NT2/D1 (cell line): Measurements from ENCODE around the gene FBXW8.

Experiments used
- DNase-seq: peaks from one replicate; pipeline ENCODE4 v3.0.0-alpha.2; 2011; ENCODE audit warnings: low read depth, low spot score
- H3K27me3 ChIP-seq: 2 replicates; pipeline ENCODE4 v1.6.0; 2011; ENCODE audit warnings: mild to moderate bottlenecking; ENCODE audit not compliant: insufficient read length, insufficient read depth
- H3K36me3 ChIP-seq: 2 replicates; pipeline ENCODE4 v1.6.1; 2011; ENCODE audit warnings: mild to moderate bottlenecking, low read length, mixed read lengths; ENCODE audit not compliant: insufficient read depth, insufficient read length
- H3K4me1 ChIP-seq: 2 replicates; pipeline ENCODE4 v1.5.1; 2011; ENCODE audit not compliant: insufficient read depth, insufficient read length
- H3K4me3 ChIP-seq: 2 replicates; pipeline ENCODE4 v1.5.1; 2011; ENCODE audit warnings: low read depth; ENCODE audit not compliant: insufficient read length
- H3K9ac ChIP-seq: 2 replicates; pipeline ENCODE4 v1.6.0; 2011; ENCODE audit warnings: low read depth; ENCODE audit not compliant: insufficient read length
- H3K9me3 ChIP-seq: 2 replicates; pipeline ENCODE4 v1.5.1; 2011; ENCODE audit warnings: mild to moderate bottlenecking, low read length; ENCODE audit not compliant: insufficient read depth
- SUZ12 ChIP-seq: IDR thresholded peaks from 2 replicates; pipeline ENCODE4 v1.6.1; 2011; ENCODE audit not compliant: insufficient read length, insufficient read depth; ENCODE audit errors: extremely low read depth
- YY1 ChIP-seq: IDR thresholded peaks from 2 replicates; pipeline ENCODE4 v1.6.1; 2011; ENCODE audit not compliant: insufficient read length, insufficient read depth
- ZNF274 ChIP-seq: IDR thresholded peaks from 2 replicates; pipeline ENCODE4 v1.6.1; 2011; ENCODE audit warnings: mild to moderate bottlenecking, low read depth, low read length

FBXW8 gene

DNA sequence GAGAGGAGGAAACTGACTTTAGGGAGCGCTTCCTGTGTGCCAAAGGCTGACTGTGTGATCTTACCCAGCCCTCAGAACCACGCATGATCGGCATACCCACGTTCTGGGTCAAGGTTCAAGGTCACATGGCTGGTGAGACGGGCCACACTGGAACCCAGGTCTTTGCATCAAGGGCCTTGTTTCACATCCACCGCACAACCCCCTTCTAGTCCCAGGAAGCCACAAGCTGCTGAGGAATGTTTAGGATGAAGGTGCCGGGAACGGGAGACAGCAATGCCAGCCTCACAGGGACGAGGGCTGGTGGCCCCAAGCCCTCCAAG, 137.8 kb downstream of the FBXW8 start:
- Histone ChIP-seq H3K4me3 (no peak overlapping the region), H3K27me3 (no peaks in the 10 kb centered on the region), H3K9me3 (no peaks in the 10 kb centered on the region), H3K9ac (no peak overlapping the region), H3K36me3 (no peaks in the 10 kb centered on the region), H3K4me1 (peaks cover 42% of the 10 kb centered on the region)
- no peak for DNase-seq
- TF ChIP-seq SUZ12 (no peak), ZNF274 (no peak), YY1 (no peak)

DNA sequence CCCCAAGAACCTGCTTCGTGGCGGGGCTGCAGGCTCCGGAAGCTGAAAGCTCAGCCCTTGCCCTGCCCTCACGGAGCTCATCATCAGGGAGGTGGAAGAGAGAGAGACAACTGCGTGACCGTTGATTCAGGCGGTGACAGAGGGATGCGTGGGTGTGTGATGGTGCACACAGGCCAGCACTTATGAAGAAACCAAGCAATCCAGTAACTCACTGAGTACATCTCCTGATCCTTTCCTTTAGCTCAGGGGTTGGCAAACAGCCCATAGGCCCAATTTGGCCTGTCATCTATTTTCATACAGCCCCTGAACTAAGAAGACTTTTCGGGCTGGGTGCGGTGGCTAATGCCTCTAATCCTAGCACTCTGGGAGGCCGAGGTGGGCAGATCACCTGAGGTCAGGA, 138.5 kb downstream of the FBXW8 start:
- Histone ChIP-seq H3K4me1 (peaks cover 47% of the 10 kb centered on the region), H3K4me3 (no peak overlapping the region), H3K9ac (no peak overlapping the region), H3K9me3 (no peaks in the 10 kb centered on the region), H3K27me3 (no peaks in the 10 kb centered on the region), H3K36me3 (no peaks in the 10 kb centered on the region)
- no peak for DNase-seq
- TF ChIP-seq SUZ12 (no peak), ZNF274 (no peak), YY1 (no peak)

DNA sequence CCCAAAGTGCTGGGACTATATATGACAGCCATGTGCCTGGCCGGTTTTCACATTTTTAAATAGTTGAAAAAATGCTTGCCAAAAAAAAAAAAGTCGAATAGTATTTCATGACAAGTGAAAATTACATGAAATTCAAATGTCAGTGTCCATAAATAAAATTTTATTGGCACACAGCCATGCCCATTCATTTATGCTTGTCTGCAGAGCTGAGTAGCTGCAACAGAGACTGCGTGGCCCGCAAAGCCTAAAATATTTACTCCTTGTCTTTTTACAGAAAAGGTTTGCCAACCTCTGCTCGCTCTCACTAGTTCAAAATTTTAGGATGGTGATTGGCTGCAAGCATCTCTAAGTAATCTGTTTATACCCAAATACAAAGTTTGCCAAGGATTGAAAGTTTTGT, 139.3 kb downstream of the FBXW8 start:
- TF ChIP-seq ZNF274 (no peak), YY1 (no peak), SUZ12 (no peak)
- no peak for DNase-seq
- Histone ChIP-seq H3K36me3 (no peaks in the 10 kb centered on the region), H3K27me3 (no peaks in the 10 kb centered on the region), H3K4me3 (no peak overlapping the region), H3K9me3 (no peaks in the 10 kb centered on the region), H3K4me1 (peaks cover 45% of the 10 kb centered on the region), H3K9ac (no peak overlapping the region)

DNA sequence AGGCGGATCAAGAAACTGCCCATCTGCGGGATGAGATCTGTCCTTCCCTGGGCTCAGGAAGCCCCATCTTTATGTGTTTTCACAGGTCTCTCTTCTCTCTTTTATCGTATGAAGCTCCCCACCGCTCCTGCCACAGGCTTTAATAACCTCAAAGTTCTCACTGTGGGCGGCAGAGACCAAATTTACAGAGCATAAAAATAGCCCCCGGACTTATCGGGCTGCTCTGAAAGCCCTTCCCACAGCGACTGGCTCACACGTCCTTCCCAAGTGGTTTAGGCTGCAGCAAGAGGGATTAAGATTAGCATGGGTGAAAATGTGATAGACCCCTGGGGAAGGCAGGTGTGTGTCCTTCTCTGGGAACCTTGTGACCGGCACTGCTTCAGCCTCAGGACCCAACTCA, 140.6 kb downstream of the FBXW8 start:
- H3K4me3 ChIP-seq: no peak overlapping the region
- H3K9me3 ChIP-seq: no peaks in the 10 kb centered on the region
- TF ChIP-seq SUZ12 (no peak), YY1 (no peak), ZNF274 (no peak)
- no peak overlapping the region for H3K9ac ChIP-seq
- no peak for DNase-seq
- no peaks in the 10 kb centered on the region for H3K27me3 ChIP-seq
- H3K4me1 ChIP-seq: peaks cover 36% of the 10 kb centered on the region
- H3K36me3 ChIP-seq: no peaks in the 10 kb centered on the region

DNA sequence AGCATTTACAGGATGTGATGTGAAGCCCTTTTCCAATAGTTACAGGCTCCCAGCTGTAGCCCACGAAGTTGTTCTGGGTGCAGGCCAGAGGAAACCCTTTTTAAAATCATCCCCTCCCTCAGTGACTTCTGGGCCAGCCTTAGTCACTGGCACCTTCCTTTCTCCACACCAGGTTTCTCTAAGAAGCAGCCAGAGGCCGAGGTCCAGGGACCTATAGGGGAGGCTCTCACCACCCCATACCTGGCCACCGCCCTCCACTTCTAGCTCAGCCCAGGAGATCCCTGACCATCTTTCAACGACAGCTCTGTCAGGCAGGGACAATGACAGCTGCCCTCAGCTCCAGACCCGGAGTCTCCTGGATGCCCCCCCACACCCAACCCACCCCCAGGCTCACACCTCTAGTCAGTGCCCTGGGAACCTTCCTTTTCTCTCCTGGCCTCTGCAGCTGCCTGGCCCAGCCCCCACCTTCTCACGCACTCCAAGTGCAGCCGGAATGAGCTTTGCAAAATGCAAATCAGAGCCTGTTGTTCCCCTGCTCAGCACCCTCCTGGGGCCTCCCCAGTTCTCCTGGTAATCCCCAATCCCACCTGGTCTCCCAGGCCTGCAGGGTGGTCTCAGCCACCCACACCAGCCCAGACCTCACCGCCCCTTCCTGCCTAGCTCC, 141.8 kb downstream of the FBXW8 start:
- no peak for TF ChIP-seq SUZ12
- no peak for TF ChIP-seq ZNF274
- no peak for TF ChIP-seq YY1
- H3K9me3 ChIP-seq: no peaks in the 10 kb centered on the region
- no peaks in the 10 kb centered on the region for H3K27me3 ChIP-seq
- no peaks in the 10 kb centered on the region for H3K36me3 ChIP-seq
- H3K4me1 ChIP-seq: peaks cover 35% of the 10 kb centered on the region
- peak overlapping the region; percentile 59 for H3K9ac ChIP-seq
- peak; percentile 72 for DNase-seq
- no peak overlapping the region for H3K4me3 ChIP-seq

DNA sequence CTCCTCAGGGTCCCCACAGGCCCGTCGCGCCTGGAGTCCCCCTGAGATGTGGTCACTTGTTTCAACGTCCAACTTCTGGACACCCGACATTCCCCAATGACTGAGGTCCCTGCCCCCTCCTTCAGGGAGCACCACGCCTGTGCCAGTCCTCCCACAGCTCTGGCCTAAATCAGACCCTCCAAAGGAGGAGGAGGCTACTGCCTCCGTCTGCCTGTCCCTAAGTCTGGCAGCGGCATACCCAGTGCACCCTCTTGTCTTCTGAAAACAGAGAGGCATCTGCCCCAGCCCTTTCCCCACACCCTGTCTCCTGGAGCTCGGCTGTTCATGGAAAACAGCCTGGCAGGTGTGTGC, 142.3 kb downstream of the FBXW8 start:
- H3K9me3 ChIP-seq: no peaks in the 10 kb centered on the region
- no peaks in the 10 kb centered on the region for H3K36me3 ChIP-seq
- H3K4me1 ChIP-seq: peaks cover 32% of the 10 kb centered on the region
- TF ChIP-seq ZNF274 (no peak), SUZ12 (no peak), YY1 (no peak)
- H3K27me3 ChIP-seq: no peaks in the 10 kb centered on the region
- no peak overlapping the region for H3K9ac ChIP-seq
- DNase-seq: no peak
- no peak overlapping the region for H3K4me3 ChIP-seq

DNA sequence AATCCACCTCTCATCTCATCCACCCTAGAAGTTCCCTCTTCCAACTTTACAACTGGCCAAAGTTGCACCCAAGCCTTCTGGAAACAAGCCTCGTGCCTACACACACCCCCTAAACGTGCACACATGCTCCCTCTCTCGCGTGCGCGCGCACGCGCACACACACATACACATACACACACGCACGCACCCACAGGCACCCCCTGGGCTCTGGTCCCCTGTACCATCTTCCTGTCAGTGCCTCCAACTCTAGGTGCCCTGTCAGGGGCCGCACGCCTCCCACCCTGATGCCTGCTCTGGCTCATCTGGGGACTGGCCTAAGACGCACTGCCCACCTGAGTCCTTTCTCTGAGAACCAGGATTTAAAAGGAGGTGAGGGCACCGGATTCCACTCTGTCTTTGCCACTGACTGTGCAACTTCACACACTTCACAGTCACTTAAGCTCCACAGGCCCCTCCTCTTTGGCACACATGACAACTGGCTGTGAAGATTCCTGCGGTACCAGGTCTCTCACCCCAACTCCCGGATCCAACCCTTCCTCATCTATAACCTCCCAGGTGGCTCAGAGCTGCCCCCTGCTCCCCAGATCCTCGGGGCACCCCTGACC, 142.9 kb downstream of the FBXW8 start:
- Histone ChIP-seq H3K4me1 (peaks cover 26% of the 10 kb centered on the region), H3K36me3 (no peaks in the 10 kb centered on the region), H3K27me3 (no peaks in the 10 kb centered on the region), H3K4me3 (no peak overlapping the region), H3K9me3 (no peaks in the 10 kb centered on the region), H3K9ac (no peak overlapping the region)
- DNase-seq: no peak
- TF ChIP-seq SUZ12 (no peak), YY1 (no peak), ZNF274 (no peak)
